ENCODE data around the gene HS6ST3.

The HS6ST3 gene

GRCh38 chr13:96379967-96380366 is 290.1 kb downstream of the HS6ST3 start:
- no peak for DNase-seq (ENCODE audit: extremely low spot score)
- ChIA-PET POLR2A (no interaction called here), CTCF (no interaction called here)
- no peak for TF ChIP-seq FOXM1 (IDR thresholded peaks at IDR 0.05; ENCODE audit: borderline replicate concordance)
- TF ChIP-seq TARDBP (IDR thresholded peaks at IDR 0.05) = no peak
- TF ChIP-seq LEF1 (IDR thresholded peaks at IDR 0.05; ENCODE audit: borderline replicate concordance) = no peak
- no peak for TF ChIP-seq SUZ12 (IDR thresholded peaks at IDR 0.05)
- TF ChIP-seq, protein P1, sequence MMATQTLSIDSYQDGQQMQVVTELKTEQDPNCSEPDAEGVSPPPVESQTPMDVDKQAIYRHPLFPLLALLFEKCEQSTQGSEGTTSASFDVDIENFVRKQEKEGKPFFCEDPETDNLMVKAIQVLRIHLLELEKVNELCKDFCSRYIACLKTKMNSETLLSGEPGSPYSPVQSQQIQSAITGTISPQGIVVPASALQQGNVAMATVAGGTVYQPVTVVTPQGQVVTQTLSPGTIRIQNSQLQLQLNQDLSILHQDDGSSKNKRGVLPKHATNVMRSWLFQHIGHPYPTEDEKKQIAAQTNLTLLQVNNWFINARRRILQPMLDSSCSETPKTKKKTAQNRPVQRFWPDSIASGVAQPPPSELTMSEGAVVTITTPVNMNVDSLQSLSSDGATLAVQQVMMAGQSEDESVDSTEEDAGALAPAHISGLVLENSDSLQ (IDR thresholded peaks at IDR 0.05) = no peak
- no peak for TF ChIP-seq BHLHE40 (IDR thresholded peaks at IDR 0.05; ENCODE audit: borderline replicate concordance)
- no peak for TF ChIP-seq SP1 (IDR thresholded peaks at IDR 0.05)
- TF ChIP-seq NFRKB (IDR thresholded peaks at IDR 0.05) = no peak
- TF ChIP-seq FOXK2 (IDR thresholded peaks at IDR 0.05) = no peak
- no peak for TF ChIP-seq CTBP1 (IDR thresholded peaks at IDR 0.05; ENCODE audit: borderline replicate concordance)
- no peak for TF ChIP-seq ELF4 (IDR thresholded peaks at IDR 0.05)
- TF ChIP-seq HDGF (IDR thresholded peaks at IDR 0.05; ENCODE audit: borderline replicate concordance) = no peak
- no peak for TF ChIP-seq ARNT (IDR thresholded peaks at IDR 0.05)
- TF ChIP-seq FOXA1 (IDR thresholded peaks at IDR 0.05) = no peak

- POLR2A ChIA-PET = no interaction called here
- DNase-seq (ENCODE audit: extremely low spot score) = no peak
- CTCF ChIA-PET = no interaction called here
- TF ChIP-seq BHLHE40 (IDR thresholded peaks at IDR 0.05; ENCODE audit: borderline replicate concordance) (no peak), ELF4 (IDR thresholded peaks at IDR 0.05) (no peak), L3MBTL2 (conservative IDR thresholded peaks at IDR 0.05) (no peak), FOXA1 (IDR thresholded peaks at IDR 0.05) (no peak), SUZ12 (IDR thresholded peaks at IDR 0.05) (no peak), HDGF (IDR thresholded peaks at IDR 0.05; ENCODE audit: borderline replicate concordance) (no peak), TARDBP (IDR thresholded peaks at IDR 0.05) (no peak), FOXM1 (IDR thresholded peaks at IDR 0.05; ENCODE audit: borderline replicate concordance) (no peak), ARNT (IDR thresholded peaks at IDR 0.05) (no peak), CTBP1 (IDR thresholded peaks at IDR 0.05; ENCODE audit: borderline replicate concordance) (no peak), FOXK2 (IDR thresholded peaks at IDR 0.05) (no peak), SP1 (IDR thresholded peaks at IDR 0.05) (no peak), NFRKB (IDR thresholded peaks at IDR 0.05) (no peak), ZNF384 (IDR thresholded peaks at IDR 0.05) (no peak), LEF1 (IDR thresholded peaks at IDR 0.05; ENCODE audit: borderline replicate concordance) (no peak)
- TF ChIP-seq, protein P1 (IDR thresholded peaks at IDR 0.05) = no peak
Measured at GRCh38 chr13:96381681-96382080, 291.8 kb downstream of the HS6ST3 start.

DNA sequence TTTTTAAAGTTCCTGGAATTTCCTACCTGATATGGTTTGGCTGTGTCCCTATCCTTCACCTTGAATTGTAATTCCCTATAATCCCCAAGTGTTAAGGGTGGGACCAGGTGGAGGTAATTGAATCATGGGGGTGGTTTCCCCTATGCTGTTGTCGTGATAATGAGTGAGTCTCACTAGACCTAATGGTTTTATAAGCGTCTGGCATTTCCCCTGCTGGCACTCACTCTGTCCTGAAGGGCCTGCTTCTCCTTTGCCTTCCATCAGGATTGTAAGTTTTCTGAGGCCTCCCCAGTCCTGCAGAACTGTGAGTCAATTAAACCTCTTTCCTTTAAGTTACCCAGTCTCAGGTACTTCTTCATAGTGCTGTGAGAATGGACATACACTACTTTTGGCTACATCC is 298.7 kb downstream of the HS6ST3 start:
- TF ChIP-seq FOXK2 (IDR thresholded peaks at IDR 0.05) (no peak), L3MBTL2 (conservative IDR thresholded peaks at IDR 0.05) (no peak), BHLHE40 (IDR thresholded peaks at IDR 0.05; ENCODE audit: borderline replicate concordance) (no peak), FOXM1 (IDR thresholded peaks at IDR 0.05; ENCODE audit: borderline replicate concordance) (no peak), HDGF (IDR thresholded peaks at IDR 0.05; ENCODE audit: borderline replicate concordance) (no peak), NFRKB (IDR thresholded peaks at IDR 0.05) (no peak), CTBP1 (IDR thresholded peaks at IDR 0.05; ENCODE audit: borderline replicate concordance) (no peak), ZNF384 (IDR thresholded peaks at IDR 0.05) (no peak), LEF1 (IDR thresholded peaks at IDR 0.05; ENCODE audit: borderline replicate concordance) (no peak), ARNT (IDR thresholded peaks at IDR 0.05) (no peak)
- TF ChIP-seq, protein P1 (IDR thresholded peaks at IDR 0.05) = no peak
- ChIA-PET POLR2A (no interaction called here), CTCF (no interaction called here)
- DNase-seq (ENCODE audit: extremely low spot score) = no peak

DNA sequence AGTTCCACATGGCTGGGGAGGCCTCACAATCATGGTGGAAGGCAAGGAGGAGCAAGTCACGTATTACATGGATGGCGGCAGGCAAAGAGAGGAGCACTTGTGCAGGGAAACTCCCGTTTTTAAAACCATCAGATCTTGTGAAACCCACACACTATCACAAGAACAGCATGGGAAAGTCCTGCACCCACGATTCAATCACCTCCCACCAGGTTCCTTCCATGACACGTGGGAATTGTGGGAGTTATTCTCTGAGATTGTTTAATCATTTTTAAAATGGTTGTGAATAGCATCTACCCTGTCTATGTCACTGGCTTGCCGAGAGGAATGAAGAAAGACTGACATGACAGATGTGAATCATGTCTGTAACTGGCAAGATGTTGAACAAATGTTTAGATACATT is 301.7 kb downstream of the HS6ST3 start:
- POLR2A ChIA-PET = no interaction called here
- TF ChIP-seq LEF1 (IDR thresholded peaks at IDR 0.05; ENCODE audit: borderline replicate concordance) (no peak), TARDBP (IDR thresholded peaks at IDR 0.05) (no peak), FOXK2 (IDR thresholded peaks at IDR 0.05) (no peak), ELF4 (IDR thresholded peaks at IDR 0.05) (no peak), ARNT (IDR thresholded peaks at IDR 0.05) (no peak), L3MBTL2 (conservative IDR thresholded peaks at IDR 0.05) (no peak), FOXA1 (IDR thresholded peaks at IDR 0.05) (no peak), FOXM1 (IDR thresholded peaks at IDR 0.05; ENCODE audit: borderline replicate concordance) (no peak), SUZ12 (IDR thresholded peaks at IDR 0.05) (no peak), HDGF (IDR thresholded peaks at IDR 0.05; ENCODE audit: borderline replicate concordance) (no peak), SP1 (IDR thresholded peaks at IDR 0.05) (no peak), CTBP1 (IDR thresholded peaks at IDR 0.05; ENCODE audit: borderline replicate concordance) (no peak)
- DNase-seq (ENCODE audit: extremely low spot score) = no peak
- CTCF ChIA-PET = no interaction called here

- ChIA-PET POLR2A (no interaction called here), CTCF (no interaction called here)
- TF ChIP-seq TARDBP (IDR thresholded peaks at IDR 0.05) = no peak
- no peak for TF ChIP-seq SUZ12 (IDR thresholded peaks at IDR 0.05)
- TF ChIP-seq ELF4 (IDR thresholded peaks at IDR 0.05) = no peak
- TF ChIP-seq L3MBTL2 (conservative IDR thresholded peaks at IDR 0.05) = no peak
- no peak for TF ChIP-seq ZNF384 (IDR thresholded peaks at IDR 0.05)
- TF ChIP-seq BHLHE40 (IDR thresholded peaks at IDR 0.05; ENCODE audit: borderline replicate concordance) = no peak
- TF ChIP-seq HDGF (IDR thresholded peaks at IDR 0.05; ENCODE audit: borderline replicate concordance) = no peak
- TF ChIP-seq FOXA1 (IDR thresholded peaks at IDR 0.05) = no peak
- no peak for TF ChIP-seq ARNT (IDR thresholded peaks at IDR 0.05)
- no peak for TF ChIP-seq FOXM1 (IDR thresholded peaks at IDR 0.05; ENCODE audit: borderline replicate concordance)
- TF ChIP-seq CTBP1 (IDR thresholded peaks at IDR 0.05; ENCODE audit: borderline replicate concordance) = no peak
- TF ChIP-seq, protein P1 (IDR thresholded peaks at IDR 0.05) = no peak
- TF ChIP-seq SP1 (IDR thresholded peaks at IDR 0.05) = no peak
- TF ChIP-seq FOXK2 (IDR thresholded peaks at IDR 0.05) = no peak
- no peak for TF ChIP-seq NFRKB (IDR thresholded peaks at IDR 0.05)
- TF ChIP-seq LEF1 (IDR thresholded peaks at IDR 0.05; ENCODE audit: borderline replicate concordance) = no peak
- no peak for DNase-seq (ENCODE audit: extremely low spot score)
Measured at GRCh38 chr13:96397807-96398206, 307.9 kb downstream of the HS6ST3 start.

Data from HEK293T (cell line).